ENCODE results near the gene PLAC1. TPM values are rescaled to one million over a fixed set of nuclear protein-coding genes. Genes with fewer than 3 reads are reported as not detected.

Gene PLAC1
- total RNA-seq, 1 experiment from 2014 or later = 0.51 TPM

DNA sequence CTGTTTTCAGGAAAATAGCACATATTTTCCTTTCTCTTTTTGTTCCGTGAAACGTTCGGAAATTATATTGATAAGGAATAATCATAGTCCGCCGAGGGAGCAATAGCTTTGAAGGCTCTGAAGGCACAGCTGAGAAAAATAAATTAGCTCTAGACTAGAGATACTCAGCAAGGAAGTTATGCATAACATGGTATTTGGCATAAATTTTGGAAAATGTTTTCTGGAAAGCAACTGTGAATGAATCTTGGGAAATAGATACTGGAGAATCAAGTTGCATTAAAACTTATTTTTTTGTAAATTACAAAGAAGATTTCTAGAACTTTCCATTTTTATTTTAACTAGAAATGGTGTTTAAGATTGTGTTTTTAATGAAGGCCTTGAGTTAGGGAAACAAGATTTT lies 105.9 kb downstream of the PLAC1 start:
- intact Hi-C loops (cut with micrococcal nuclease; ENCODE audit: unreplicated experiment) (no loop called here), in situ Hi-C loops (cut with HindIII; ENCODE audit: low pct_unique_long_range_greater_than_20kb, low sequenced_read_pairs) (no loop called here)
- Histone ChIP-seq H3K36me3 (ENCODE audit: control insufficient read depth, insufficient read depth, low read length) (no peaks in the 10 kb centered on the region), H3K4me3 (ENCODE audit: low read depth in 2 of 2, low read length in 2 of 2) (no peak overlapping the region), H3K27ac (ENCODE audit: low read length) (peak overlapping the region; percentile 19), H3K4me1 (ENCODE audit: control insufficient read depth, insufficient read depth, low read length) (peaks cover 37% of the 10 kb centered on the region), H3K9me3 (ENCODE audit: control insufficient read depth, insufficient read depth, low read depth, low read length) (no peaks in the 10 kb centered on the region), H3K27me3 (ENCODE audit: control insufficient read depth, insufficient read depth, low read length) (no peaks in the 10 kb centered on the region)
- ChIA-PET POLR2A (interaction anchor here (0.6 to 0.7 kb wide), 3 partner anchors 65 to 90 kb away, joined by 3 to 10 read pairs (median 4); no protein-coding TSS in a partner anchor), CTCF (no interaction called here)
- no TSS peak for BruUV-seq (replicated peaks)
- TF ChIP-seq POLR2AphosphoS5 (IDR thresholded peaks at IDR 0.05; ENCODE audit: low read depth, low read length) (no peak), SIN3A (IDR thresholded peaks at IDR 0.05; ENCODE audit: borderline replicate concordance, insufficient read depth, low read depth, low read length) (no peak), TCF7L2 (IDR thresholded peaks at IDR 0.05; ENCODE audit: low read depth, low read length) (no peak)
- TF ChIP-seq, protein P1, sequence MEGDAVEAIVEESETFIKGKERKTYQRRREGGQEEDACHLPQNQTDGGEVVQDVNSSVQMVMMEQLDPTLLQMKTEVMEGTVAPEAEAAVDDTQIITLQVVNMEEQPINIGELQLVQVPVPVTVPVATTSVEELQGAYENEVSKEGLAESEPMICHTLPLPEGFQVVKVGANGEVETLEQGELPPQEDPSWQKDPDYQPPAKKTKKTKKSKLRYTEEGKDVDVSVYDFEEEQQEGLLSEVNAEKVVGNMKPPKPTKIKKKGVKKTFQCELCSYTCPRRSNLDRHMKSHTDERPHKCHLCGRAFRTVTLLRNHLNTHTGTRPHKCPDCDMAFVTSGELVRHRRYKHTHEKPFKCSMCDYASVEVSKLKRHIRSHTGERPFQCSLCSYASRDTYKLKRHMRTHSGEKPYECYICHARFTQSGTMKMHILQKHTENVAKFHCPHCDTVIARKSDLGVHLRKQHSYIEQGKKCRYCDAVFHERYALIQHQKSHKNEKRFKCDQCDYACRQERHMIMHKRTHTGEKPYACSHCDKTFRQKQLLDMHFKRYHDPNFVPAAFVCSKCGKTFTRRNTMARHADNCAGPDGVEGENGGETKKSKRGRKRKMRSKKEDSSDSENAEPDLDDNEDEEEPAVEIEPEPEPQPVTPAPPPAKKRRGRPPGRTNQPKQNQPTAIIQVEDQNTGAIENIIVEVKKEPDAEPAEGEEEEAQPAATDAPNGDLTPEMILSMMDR (IDR thresholded peaks at IDR 0.05) = no peak
- TF ChIP-seq, protein P2, sequence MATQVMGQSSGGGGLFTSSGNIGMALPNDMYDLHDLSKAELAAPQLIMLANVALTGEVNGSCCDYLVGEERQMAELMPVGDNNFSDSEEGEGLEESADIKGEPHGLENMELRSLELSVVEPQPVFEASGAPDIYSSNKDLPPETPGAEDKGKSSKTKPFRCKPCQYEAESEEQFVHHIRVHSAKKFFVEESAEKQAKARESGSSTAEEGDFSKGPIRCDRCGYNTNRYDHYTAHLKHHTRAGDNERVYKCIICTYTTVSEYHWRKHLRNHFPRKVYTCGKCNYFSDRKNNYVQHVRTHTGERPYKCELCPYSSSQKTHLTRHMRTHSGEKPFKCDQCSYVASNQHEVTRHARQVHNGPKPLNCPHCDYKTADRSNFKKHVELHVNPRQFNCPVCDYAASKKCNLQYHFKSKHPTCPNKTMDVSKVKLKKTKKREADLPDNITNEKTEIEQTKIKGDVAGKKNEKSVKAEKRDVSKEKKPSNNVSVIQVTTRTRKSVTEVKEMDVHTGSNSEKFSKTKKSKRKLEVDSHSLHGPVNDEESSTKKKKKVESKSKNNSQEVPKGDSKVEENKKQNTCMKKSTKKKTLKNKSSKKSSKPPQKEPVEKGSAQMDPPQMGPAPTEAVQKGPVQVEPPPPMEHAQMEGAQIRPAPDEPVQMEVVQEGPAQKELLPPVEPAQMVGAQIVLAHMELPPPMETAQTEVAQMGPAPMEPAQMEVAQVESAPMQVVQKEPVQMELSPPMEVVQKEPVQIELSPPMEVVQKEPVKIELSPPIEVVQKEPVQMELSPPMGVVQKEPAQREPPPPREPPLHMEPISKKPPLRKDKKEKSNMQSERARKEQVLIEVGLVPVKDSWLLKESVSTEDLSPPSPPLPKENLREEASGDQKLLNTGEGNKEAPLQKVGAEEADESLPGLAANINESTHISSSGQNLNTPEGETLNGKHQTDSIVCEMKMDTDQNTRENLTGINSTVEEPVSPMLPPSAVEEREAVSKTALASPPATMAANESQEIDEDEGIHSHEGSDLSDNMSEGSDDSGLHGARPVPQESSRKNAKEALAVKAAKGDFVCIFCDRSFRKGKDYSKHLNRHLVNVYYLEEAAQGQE (IDR thresholded peaks at IDR 0.05; ENCODE audit: insufficient read depth in 1 of 2, low read depth in 2 of 2, low read length in 1 of 2) = no peak
- ATAC-seq (no peak), DNase-seq (ENCODE audit: low read depth, low spot score) (no peak)

DNA sequence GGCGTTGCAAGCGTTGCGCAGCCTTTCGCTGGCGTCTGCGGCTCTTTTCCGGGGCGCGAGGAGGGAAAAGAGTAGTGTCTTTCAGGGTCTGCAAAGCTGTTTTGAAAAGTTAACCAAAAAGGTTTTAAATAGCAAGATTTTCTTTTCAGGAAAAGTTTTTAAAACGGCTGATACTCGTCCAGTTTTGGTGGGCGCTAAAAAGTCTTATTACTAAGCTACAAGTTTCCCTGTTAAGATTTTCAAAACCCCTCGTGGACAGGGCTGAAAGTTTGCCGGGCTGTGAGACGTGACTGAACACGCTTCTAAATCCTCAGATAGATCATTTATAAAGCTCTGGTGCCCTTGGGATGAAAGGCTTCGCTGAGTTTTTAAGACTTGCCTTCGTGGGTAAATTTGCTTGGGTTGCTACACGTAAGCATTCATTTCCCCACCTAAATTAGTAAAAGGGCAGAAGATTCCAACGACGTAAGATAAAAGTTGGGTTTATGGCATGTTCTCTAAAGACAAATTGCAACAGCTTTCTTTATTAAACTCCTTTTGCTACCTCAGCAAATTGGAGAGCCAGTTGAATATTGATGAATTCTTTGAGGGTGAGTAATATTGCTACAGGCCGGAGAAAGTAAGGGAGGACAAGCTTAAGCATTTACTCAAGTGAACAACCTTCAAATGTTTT lies 106.8 kb downstream of the PLAC1 start:
- DNase-seq (ENCODE audit: low read depth, low spot score) = no peak
- intact Hi-C loops (cut with micrococcal nuclease; ENCODE audit: unreplicated experiment) = no loop called here

More for the DNA sequence above, 106.8 kb downstream of the PLAC1 start:
- peaks cover 37% of the 10 kb centered on the region for H3K4me1 ChIP-seq (ENCODE audit: control insufficient read depth, insufficient read depth, low read length)
- in situ Hi-C loops (cut with HindIII; ENCODE audit: low pct_unique_long_range_greater_than_20kb, low sequenced_read_pairs) = no loop called here
- peak overlapping the region; percentile 19 for H3K27ac ChIP-seq (ENCODE audit: low read length)
- TF ChIP-seq POLR2AphosphoS5 (IDR thresholded peaks at IDR 0.05; ENCODE audit: low read depth, low read length) (no peak), SIN3A (IDR thresholded peaks at IDR 0.05; ENCODE audit: borderline replicate concordance, insufficient read depth, low read depth, low read length) (no peak), TCF7L2 (IDR thresholded peaks at IDR 0.05; ENCODE audit: low read depth, low read length) (no peak)
- TF ChIP-seq, protein P1 (IDR thresholded peaks at IDR 0.05) = no peak
- TF ChIP-seq, protein P2 (IDR thresholded peaks at IDR 0.05; ENCODE audit: insufficient read depth in 1 of 2, low read depth in 2 of 2, low read length in 1 of 2) = no peak
- CTCF ChIA-PET = no interaction called here
- BruUV-seq (replicated peaks) = no TSS peak
- H3K9me3 ChIP-seq (ENCODE audit: control insufficient read depth, insufficient read depth, low read depth, low read length) = no peaks in the 10 kb centered on the region
- POLR2A ChIA-PET = interaction anchor here (0.7 kb wide), 1 partner anchor 64 kb away, joined by 3 read pairs; no protein-coding TSS in a partner anchor
- H3K36me3 ChIP-seq (ENCODE audit: control insufficient read depth, insufficient read depth, low read length) = no peaks in the 10 kb centered on the region
- no peak for ATAC-seq
- H3K4me3 ChIP-seq (ENCODE audit: low read depth in 2 of 2, low read length in 2 of 2) = no peak overlapping the region; a peak in 1 of 4 replicates
- H3K27me3 ChIP-seq (ENCODE audit: control insufficient read depth, insufficient read depth, low read length) = no peaks in the 10 kb centered on the region
